K562 (cell line): Measurements from ENCODE around the gene SEC14L1. TPM values are rescaled to one million over a fixed set of nuclear protein-coding genes. Genes with fewer than 3 reads are reported as not detected.

Source experiments
- CGGBP1 ChIP-seq: fragments of 250-450 bp; sonication (Bioruptor Pico); IDR thresholded peaks from 2 replicates; pipeline ENCODE4 v1.9.0; 2021; ENCODE audit warnings: mild to moderate bottlenecking
- GABPB1 ChIP-seq: sonication (generic); formaldehyde crosslinking; IDR thresholded peaks from 2 replicates; pipeline ENCODE4 v1.8.0; 2022; ENCODE audit warnings: mild to moderate bottlenecking, missing genetic modification reagents
- HMG20A ChIP-seq: fragments of 450-650 bp; formaldehyde crosslinking; conservative IDR thresholded peaks from 2 replicates; pipeline ENCODE4 v1.4.0; 2020; ENCODE audit warnings: mild to moderate bottlenecking, mixed read lengths
- MYNN ChIP-seq, 2 experiments: sonication (generic); formaldehyde crosslinking in 1 of 2; IDR thresholded peaks; 2 replicates each; pipeline versions ENCODE4 v1.5.0 to v1.6.1; 2016 to 2020; ENCODE audit warnings: antibody characterized with exemption in 1 of 2, missing genetic modification reagents in 1 of 2
- NBN ChIP-seq: fragments of 450-650 bp; IDR thresholded peaks from 2 replicates; pipeline ENCODE4 v1.6.1; 2016; ENCODE audit warnings: low read depth, mild to moderate bottlenecking
- POLR3A ChIP-seq: IDR thresholded peaks from 2 replicates; pipeline ENCODE4 v1.6.1; 2011; ENCODE audit warnings: borderline replicate concordance, mild to moderate bottlenecking, moderate library complexity; ENCODE audit not compliant: insufficient read length, insufficient read depth; ENCODE audit errors: extremely low read depth
- REST ChIP-seq, 2 experiments: fragments of 450-650 bp; formaldehyde crosslinking in 1 of 2; IDR thresholded peaks; 2 replicates each; pipeline versions ENCODE4 v1.4.0 to v1.6.1; 2014 to 2020; ENCODE audit warnings: mild to moderate bottlenecking in 2 of 2, borderline replicate concordance in 1 of 2, low read depth in 1 of 2
- ZBED1 ChIP-seq: IDR thresholded peaks from 2 replicates; pipeline ENCODE4 v1.6.1; 2014
- ZNF444 ChIP-seq: fragments of 250-450 bp; sonication (Bioruptor Pico); IDR thresholded peaks from 2 replicates; pipeline ENCODE4 v1.4.0; 2020; ENCODE audit warnings: mild to moderate bottlenecking, moderate library complexity
- polyA plus RNA-seq, 8 experiments: library from polyadenylated mRNA; depleted of rRNA in 4 of 8; stranded (reverse) in 5 of 8; unstranded in 3 of 8; fragments of >200 nt; fragmentation: Nextera tagmentation in 2 of 8; fragmentation: Illumina TruSeq in 1 of 8; extraction: Ambion mirVana in 2 of 8; extraction: Trizol in 1 of 8; gene quantifications; 2 replicates each; pipeline versions ENCODE4 v1.2.1 to v1.2.3, GENCODE V29; 2011 to 2014; ENCODE audit warnings: inconsistent platforms in 1 of 8, missing spikeins in 1 of 8
- total RNA-seq, 7 experiments: library from RNA; depleted of rRNA in 6 of 7; stranded (reverse); fragments of >200 nt in 6 of 7; fragmentation: Illumina TruSeq in 2 of 7; extraction: Trizol in 2 of 7; gene quantifications; 2 replicates each; pipeline versions ENCODE4 v1.2.1 to v1.2.3, GENCODE V29; 2011 to 2021; ENCODE audit warnings: low replicate concordance in 1 of 7

Gene SEC14L1
- total and polyA plus RNA-seq, 9 of the 15 experiments (the other 6 are each of a cell fraction or from before 2014, with no cell fraction given): 3.1 to 39.7 (median 15.2) TPM

GRCh38 chr17:77140166-77140877, 447 bp upstream of the SEC14L1 start (continued):
- TF ChIP-seq REST (IDR thresholded peaks at IDR 0.05; ENCODE audit: borderline replicate concordance) (0 out of 2 replicates have a peak, but pooled peaks have one; percentile 20), REST (CRISPR knock-in tag; IDR thresholded peaks at IDR 0.05; ENCODE audit: low read depth) (peak; percentile 87), MYNN (IDR thresholded peaks at IDR 0.05) (no peak), MYNN (CRISPR knock-in tag; IDR thresholded peaks at IDR 0.05) (no peak), ZBED1 (no peak), CGGBP1 (CRISPR knock-in tag) (no peak; the same call in 1 of the 2 replicates), NBN (0 out of 2 replicates have a peak, but pooled peaks have one; percentile 56), ZNF444 (CRISPR knock-in tag) (no peak), POLR3A (no peak), GABPB1 (CRISPR knock-in tag) (no peak; the same call in 1 of the 2 replicates), HMG20A (CRISPR knock-in tag) (no peak)
